DND-41 (cell line): ENCODE measurements around the gene FSIP1.

Source experiments
- CTCF ChIP-seq: IDR thresholded peaks from 2 replicates; pipeline ENCODE4 v1.5.1; 2012; ENCODE audit warnings: borderline replicate concordance, low read length, moderate library complexity, mild to moderate bottlenecking; ENCODE audit not compliant: poor library complexity, severe bottlenecking; ENCODE audit errors: extremely low read depth
- EZH2 ChIP-seq: IDR thresholded peaks from 3 replicates; pipeline ENCODE4 v1.6.1; 2012; ENCODE audit warnings: borderline replicate concordance, low read depth, mild to moderate bottlenecking, moderate library complexity, low read length, inconsistent platforms; ENCODE audit not compliant: severe bottlenecking

GRCh38 chr15:39628546-39629257 lies 153.9 kb downstream of the FSIP1 start:
- TF ChIP-seq EZH2 (no peak), CTCF (no peak)
